Measurements from ENCODE around the gene SELENOF. TPM values are rescaled to one million over a fixed set of nuclear protein-coding genes. Genes with fewer than 3 reads are reported as not detected.

Gene SELENOF
- total RNA-seq, 1 experiment from 2014 or later: 175 TPM

DNA sequence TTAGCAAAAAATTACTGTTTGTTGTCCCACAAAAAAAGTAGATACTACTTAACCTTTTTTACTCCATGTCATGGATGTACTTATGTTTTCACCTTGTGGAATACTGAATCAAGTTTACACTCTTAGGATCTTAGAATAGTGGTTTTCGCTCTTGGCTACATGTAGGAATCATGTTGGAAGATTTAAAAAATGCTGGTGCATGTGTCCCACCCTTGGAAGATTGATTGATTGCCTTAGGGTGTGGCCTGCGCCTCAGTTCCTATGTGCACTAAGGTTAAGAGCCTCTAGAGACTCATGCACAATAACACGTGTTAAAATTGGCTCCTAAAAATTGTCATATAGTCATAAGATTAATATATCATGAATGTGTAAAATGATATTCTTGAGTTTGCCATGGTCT is 25.5 kb upstream of the SELENOF start:
- Histone ChIP-seq H3K79me2 (ENCODE audit: insufficient read depth, low read length) (peaks cover 32% of the 10 kb centered on the region), H3K4me2 (ENCODE audit: low read length) (no peak overlapping the region), H3K9me3 (ENCODE audit: control insufficient read depth in 1 of 2, insufficient read depth in 1 of 2, low read depth in 1 of 2, low read length in 2 of 2) (no peaks in the 10 kb centered on the region), H4K20me1 (ENCODE audit: insufficient read depth) (no peaks in the 10 kb centered on the region), H2AFZ (ENCODE audit: low read depth, low read length, poor library complexity, severe bottlenecking) (no peak overlapping the region), H3K9ac (ENCODE audit: low read length) (no peak overlapping the region), H3K36me3 (ENCODE audit: control insufficient read depth in 1 of 2, insufficient read depth in 2 of 2, low read length in 2 of 2) (no peaks in the 10 kb centered on the region), H3K9me2 (ENCODE audit: insufficient read depth) (no peaks in the 10 kb centered on the region), H3K27ac (ENCODE audit: low read depth, low read length) (no peak overlapping the region), H3K27me3 (ENCODE audit: insufficient read depth, low read length) (no peaks in the 10 kb centered on the region), H3K4me3 (replicated peaks in 1 of 2; ENCODE audit: low read depth in 1 of 2, low read length in 2 of 2) (no peak overlapping the region), H3K4me1 (ENCODE audit: control insufficient read depth in 1 of 2, insufficient read depth in 2 of 2, low read length in 2 of 2) (peaks cover 11 to 12% of the 10 kb centered on the region in 2 experiments)
- TF ChIP-seq ZNF274 (IDR thresholded peaks at IDR 0.05; ENCODE audit: low read depth, low read length) (no peak), CEBPB (IDR thresholded peaks at IDR 0.05; ENCODE audit: low read depth) (no peak), EGR1 (IDR thresholded peaks at IDR 0.05; ENCODE audit: low read depth) (no peak), POLR2A (IDR thresholded peaks at IDR 0.05; ENCODE audit: borderline replicate concordance, extremely low read depth, insufficient read depth, insufficient read length) (no peak), ZFX (IDR thresholded peaks at IDR 0.05) (no peak), JUND (IDR thresholded peaks at IDR 0.05) (no peak), SP1 (IDR thresholded peaks at IDR 0.05; ENCODE audit: low read depth) (no peak), POLR2AphosphoS5 (IDR thresholded peaks at IDR 0.05; ENCODE audit: low read depth, low read length) (no peak)
- TF ChIP-seq, protein P1, sequence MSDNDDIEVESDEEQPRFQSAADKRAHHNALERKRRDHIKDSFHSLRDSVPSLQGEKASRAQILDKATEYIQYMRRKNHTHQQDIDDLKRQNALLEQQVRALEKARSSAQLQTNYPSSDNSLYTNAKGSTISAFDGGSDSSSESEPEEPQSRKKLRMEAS (IDR thresholded peaks at IDR 0.05): no peak
- TF ChIP-seq, protein P2, sequence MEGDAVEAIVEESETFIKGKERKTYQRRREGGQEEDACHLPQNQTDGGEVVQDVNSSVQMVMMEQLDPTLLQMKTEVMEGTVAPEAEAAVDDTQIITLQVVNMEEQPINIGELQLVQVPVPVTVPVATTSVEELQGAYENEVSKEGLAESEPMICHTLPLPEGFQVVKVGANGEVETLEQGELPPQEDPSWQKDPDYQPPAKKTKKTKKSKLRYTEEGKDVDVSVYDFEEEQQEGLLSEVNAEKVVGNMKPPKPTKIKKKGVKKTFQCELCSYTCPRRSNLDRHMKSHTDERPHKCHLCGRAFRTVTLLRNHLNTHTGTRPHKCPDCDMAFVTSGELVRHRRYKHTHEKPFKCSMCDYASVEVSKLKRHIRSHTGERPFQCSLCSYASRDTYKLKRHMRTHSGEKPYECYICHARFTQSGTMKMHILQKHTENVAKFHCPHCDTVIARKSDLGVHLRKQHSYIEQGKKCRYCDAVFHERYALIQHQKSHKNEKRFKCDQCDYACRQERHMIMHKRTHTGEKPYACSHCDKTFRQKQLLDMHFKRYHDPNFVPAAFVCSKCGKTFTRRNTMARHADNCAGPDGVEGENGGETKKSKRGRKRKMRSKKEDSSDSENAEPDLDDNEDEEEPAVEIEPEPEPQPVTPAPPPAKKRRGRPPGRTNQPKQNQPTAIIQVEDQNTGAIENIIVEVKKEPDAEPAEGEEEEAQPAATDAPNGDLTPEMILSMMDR (IDR thresholded peaks at IDR 0.05 in 2 of 3, conservative IDR thresholded peaks at IDR 0.05 in 1 of 3; ENCODE audit: borderline replicate concordance in 1 of 3, insufficient read depth in 1 of 3, low read depth in 2 of 3, low read length in 2 of 3): no peak
- TF ChIP-seq, protein P3, sequence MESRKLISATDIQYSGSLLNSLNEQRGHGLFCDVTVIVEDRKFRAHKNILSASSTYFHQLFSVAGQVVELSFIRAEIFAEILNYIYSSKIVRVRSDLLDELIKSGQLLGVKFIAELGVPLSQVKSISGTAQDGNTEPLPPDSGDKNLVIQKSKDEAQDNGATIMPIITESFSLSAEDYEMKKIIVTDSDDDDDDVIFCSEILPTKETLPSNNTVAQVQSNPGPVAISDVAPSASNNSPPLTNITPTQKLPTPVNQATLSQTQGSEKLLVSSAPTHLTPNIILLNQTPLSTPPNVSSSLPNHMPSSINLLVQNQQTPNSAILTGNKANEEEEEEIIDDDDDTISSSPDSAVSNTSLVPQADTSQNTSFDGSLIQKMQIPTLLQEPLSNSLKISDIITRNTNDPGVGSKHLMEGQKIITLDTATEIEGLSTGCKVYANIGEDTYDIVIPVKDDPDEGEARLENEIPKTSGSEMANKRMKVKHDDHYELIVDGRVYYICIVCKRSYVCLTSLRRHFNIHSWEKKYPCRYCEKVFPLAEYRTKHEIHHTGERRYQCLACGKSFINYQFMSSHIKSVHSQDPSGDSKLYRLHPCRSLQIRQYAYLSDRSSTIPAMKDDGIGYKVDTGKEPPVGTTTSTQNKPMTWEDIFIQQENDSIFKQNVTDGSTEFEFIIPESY (IDR thresholded peaks at IDR 0.05; ENCODE audit: extremely low read depth, insufficient replicate concordance, low read length): no peak
- BruUV-seq (replicated peaks): no TSS peak
- intact Hi-C loops (cut with micrococcal nuclease): no loop called here
- ChIA-PET RAD21 (ENCODE audit: low non-redundant PET in 1 of 2, low total read pairs in 2 of 2, uncharacterized antibody in 2 of 2, unreplicated experiment in 2 of 2) (no interaction called here), CTCF (interaction anchor here (1.1 kb wide), 1 partner anchor 25 kb away, joined by 4 read pairs; the partner anchor contains the start of genes HS2ST1 and SELENOF), POLR2A (no interaction called here)
- no peak for DNase-seq (ENCODE audit: low read depth, low spot score)
- ATAC-seq: no peak
